HG02973 (cell line): ENCODE results near the gene MEF2A.

Experiments used
- ATAC-seq: cut with Tn5 transposase; IDR thresholded peaks from one replicate; pipeline ENCODE4 v1.9.1; 2021; ENCODE audit warnings: moderate library complexity; ENCODE audit not compliant: unreplicated experiment

Gene MEF2A

GRCh38 chr15:99562238-99562637, 3.5 kb upstream of the MEF2A start:
- no peak for ATAC-seq

GRCh38 chr15:99564221-99565048, 1.3 kb upstream of the MEF2A start:
- peak; percentile 23 for ATAC-seq

GRCh38 chr15:99565049-99565298, 810 bp upstream of the MEF2A start:
- no peak for ATAC-seq

GRCh38 chr15:99566157-99566897, 543 bp downstream of the MEF2A start:
- ATAC-seq: no peak

GRCh38 chr15:99568625-99569352, 3.0 kb downstream of the MEF2A start:
- no peak for ATAC-seq

- no peak for ATAC-seq
These were observed 5.5 kb downstream of the MEF2A start for GRCh38 chr15:99571299-99571698.

GRCh38 chr15:99574048-99574447, 8.3 kb downstream of the MEF2A start:
- no peak for ATAC-seq

- ATAC-seq: no peak
These were observed 8.7 kb downstream of the MEF2A start for GRCh38 chr15:99574502-99574901.

GRCh38 chr15:99578809-99579208, 13.0 kb downstream of the MEF2A start:
- no peak for ATAC-seq

- ATAC-seq: no peak
These were observed 14.3 kb downstream of the MEF2A start for GRCh38 chr15:99580076-99580475.

GRCh38 chr15:99582508-99582960, 16.8 kb downstream of the MEF2A start:
- ATAC-seq: no peak

- ATAC-seq: no peak
These were observed 18.4 kb downstream of the MEF2A start for GRCh38 chr15:99584081-99584600.

GRCh38 chr15:99586121-99586520, 20.3 kb downstream of the MEF2A start:
- ATAC-seq: no peak

GRCh38 chr15:99589801-99590200, 24.0 kb downstream of the MEF2A start:
- ATAC-seq: no peak

- no peak for ATAC-seq
These were observed 25.3 kb downstream of the MEF2A start for GRCh38 chr15:99590913-99591646.

- no peak for ATAC-seq
These were observed 26.5 kb downstream of the MEF2A start for GRCh38 chr15:99592145-99592791.

GRCh38 chr15:99593070-99593469, 27.3 kb downstream of the MEF2A start:
- ATAC-seq: no peak

GRCh38 chr15:99594916-99595315, 29.1 kb downstream of the MEF2A start:
- no peak for ATAC-seq

GRCh38 chr15:99598296-99598695, 32.5 kb downstream of the MEF2A start:
- no peak for ATAC-seq

GRCh38 chr15:99603828-99604227, 38.0 kb downstream of the MEF2A start:
- no peak for ATAC-seq
